Epithelial cell of proximal tubule (primary cell): ENCODE data around the gene SPINK7. TPM values are rescaled to one million over a fixed set of nuclear protein-coding genes. Genes with fewer than 3 reads are reported as not detected.

ENCODE experiments used
- DNase-seq: peaks from one replicate; pipeline ENCODE4 v3.0.0-alpha.2; 2011; ENCODE audit warnings: low read depth
- H3K4me3 ChIP-seq: 2 replicates; pipeline ENCODE4 v1.5.1; 2011; ENCODE audit warnings: low read depth, mild to moderate bottlenecking, low read length
- CTCF ChIP-seq: conservative IDR thresholded peaks from 2 replicates; pipeline ENCODE4 v1.5.1; 2012; ENCODE audit warnings: low read depth, mild to moderate bottlenecking, low read length
- total RNA-seq: library from RNA; depleted of rRNA; stranded (reverse); fragments of >200 nt; gene quantifications from 2 replicates; pipeline ENCODE4 v1.2.3, GENCODE V29; 2015

The SPINK7 gene
- total RNA-seq, 1 donor from 2014 or later: not detected

GRCh38 chr5:148347706-148348105 lies 35.5 kb downstream of the SPINK7 start:
- no peak overlapping the region for H3K4me3 ChIP-seq
- TF ChIP-seq CTCF: no peak
- DNase-seq: no peak

- no peak for DNase-seq
- TF ChIP-seq CTCF: no peak
- no peak overlapping the region for H3K4me3 ChIP-seq
Measured at GRCh38 chr5:148352696-148353095, 40.5 kb downstream of the SPINK7 start.

GRCh38 chr5:148353634-148354033 lies 41.4 kb downstream of the SPINK7 start:
- no peak for DNase-seq
- TF ChIP-seq CTCF: no peak
- H3K4me3 ChIP-seq: no peak overlapping the region

- DNase-seq: no peak
Measured at GRCh38 chr5:148364343-148364742, 52.1 kb downstream of the SPINK7 start.

More at GRCh38 chr5:148364343-148364742, 52.1 kb downstream of the SPINK7 start:
- no peak for TF ChIP-seq CTCF
- H3K4me3 ChIP-seq: no peak overlapping the region

Other genes with a start within 250 kb of the SPINK7 start
- gene SPINK5, start 248.4 kb upstream of the SPINK7 start, total RNA-seq: not detected in 2 replicates
- gene SPINK14, start 143.9 kb upstream of the SPINK7 start, total RNA-seq: not detected in 2 replicates
- gene SPINK6, start 109.4 kb upstream of the SPINK7 start, total RNA-seq: not detected in 2 replicates
- gene MARCOL, start 73.9 kb upstream of the SPINK7 start, total RNA-seq: not detected in 2 replicates
- gene SPINK13, start 43.6 kb upstream of the SPINK7 start, total RNA-seq: 0.07 and 0.58 TPM in 2 replicates
- not detected in 2 replicates for gene SPINK9, start 23.1 kb downstream of the SPINK7 start, total RNA-seq
- gene FBXO38, start 71.5 kb downstream of the SPINK7 start, total RNA-seq: 26.1 and 29.2 TPM in 2 replicates